GM12878 (cell line): Measurements from ENCODE around the gene SLC36A3. TPM values are rescaled to one million over a fixed set of nuclear protein-coding genes. Genes with fewer than 3 reads are reported as not detected.

Source experiments
- ATAC-seq: fragments of 200-7000 bp; cut with Tn5 transposase; 3 replicates; pipeline ENCODE4 v1.9.1; 2020; ENCODE audit warnings: mild to moderate bottlenecking, moderate library complexity
- BruUV-seq: library from RNA; stranded (reverse); fragments of 400-500 nt; replicated peaks from 2 replicates; lab custom pipeline; 2021; lab: Mats Ljungman, UMichigan
- CTCF ChIA-PET: fragments of 300-600 bp; sonication (Branson Sonifier 250); formaldehyde crosslinking; extraction: SDS; loops from one replicate; lab custom pipeline; 2021; ENCODE audit warnings: inconsistent platforms; lab: Yijun Ruan, JAX
- POLR2A ChIA-PET: fragments of 350-600 bp; formaldehyde crosslinking; extraction: SDS; loops from one replicate; lab custom pipeline; 2021; ENCODE audit warnings: inconsistent platforms; lab: Charles Lee
- RAD21 ChIA-PET: fragments of 300-600 bp; sonication (Branson Sonifier 250); formaldehyde crosslinking; loops from one replicate; lab custom pipeline; 2023; ENCODE audit warnings: antibody characterized with exemption; ENCODE audit not compliant: unreplicated experiment; lab: Charles Lee
- SMC1A ChIA-PET: fragments of 300-600 bp; sonication (Branson Sonifier 250); formaldehyde crosslinking; loops from one replicate; lab custom pipeline; 2023; ENCODE audit not compliant: unreplicated experiment, uncharacterized antibody; lab: Charles Lee
- DNase-seq: peaks from one replicate; pipeline ENCODE4 v3.0.0-alpha.2; 2011; ENCODE audit warnings: low read depth, low spot score
- FAIRE-seq: peaks from 3 replicates; lab custom pipeline; 2011; peaks lifted over from hg19 to GRCh38; lab: Jason Lieb, UNC
- H2AFZ ChIP-seq: 2 replicates; pipeline ENCODE4 v1.6.0; 2011; ENCODE audit warnings: low read depth, low read length, control low read depth; ENCODE audit not compliant: control insufficient read depth
- H3K27ac ChIP-seq: 2 replicates; pipeline ENCODE4 v1.5.1; 2011; ENCODE audit warnings: control low read depth; ENCODE audit not compliant: control insufficient read depth, insufficient read depth
- H3K27me3 ChIP-seq, 2 experiments: replicated peaks in 1 of 2; 2 replicates each; pipeline versions ENCODE4 v1.6.0 to v1.6.1; 2011; ENCODE audit warnings: low read length in 1 of 2; ENCODE audit not compliant: control insufficient read depth in 2 of 2, insufficient read depth in 2 of 2
- H3K36me3 ChIP-seq, 2 experiments: 2 replicates each; pipeline ENCODE4 v1.5.1; 2011; ENCODE audit warnings: low read length in 1 of 2; ENCODE audit not compliant: control insufficient read depth in 2 of 2, insufficient read depth in 2 of 2
- H3K4me1 ChIP-seq: 2 replicates; pipeline ENCODE4 v1.6.1; 2011; ENCODE audit warnings: mild to moderate bottlenecking, low read length, moderate library complexity, mixed read lengths; ENCODE audit not compliant: control insufficient read depth, insufficient read depth
- H3K4me2 ChIP-seq: 2 replicates; pipeline ENCODE4 v1.6.0; 2011; ENCODE audit warnings: control low read depth; ENCODE audit not compliant: control insufficient read depth, insufficient read depth
- H3K4me3 ChIP-seq: fragments of 200-600 bp; sonication (generic); 2 replicates; pipeline ENCODE4 v1.5.1; 2016
- H3K79me2 ChIP-seq: 2 replicates; pipeline ENCODE4 v1.6.0; 2011; ENCODE audit warnings: low read length; ENCODE audit not compliant: control insufficient read depth, insufficient read depth
- H3K9ac ChIP-seq: 2 replicates; pipeline ENCODE4 v1.8.0; 2011; ENCODE audit warnings: low read length, control low read depth, mixed read lengths; ENCODE audit not compliant: control insufficient read depth, insufficient read depth
- H3K9me3 ChIP-seq: replicated peaks from 3 replicates; pipeline ENCODE4 v1.5.1; 2011; ENCODE audit warnings: mild to moderate bottlenecking, low read length; ENCODE audit not compliant: control insufficient read depth, insufficient read depth
- H4K20me1 ChIP-seq: 2 replicates; pipeline ENCODE4 v1.6.0; 2011; ENCODE audit not compliant: control insufficient read depth, insufficient read depth
- BACH1 ChIP-seq: fragments of 450-650 bp; IDR thresholded peaks from 2 replicates; pipeline ENCODE4 v1.6.1; 2017; ENCODE audit warnings: mild to moderate bottlenecking, borderline replicate concordance
- CEBPZ ChIP-seq: fragments of 150-350 bp; IDR thresholded peaks from 2 replicates; pipeline ENCODE4 v1.6.1; 2016; ENCODE audit warnings: low read depth, low read length
- CREB1 ChIP-seq: IDR thresholded peaks from 2 replicates; pipeline ENCODE4 v1.6.1; 2012; ENCODE audit warnings: low read depth, mild to moderate bottlenecking, inconsistent platforms
- CREM ChIP-seq: IDR thresholded peaks from 2 replicates; pipeline ENCODE4 v1.6.1; 2014; ENCODE audit warnings: antibody characterized with exemption, low read depth
- FOXM1 ChIP-seq: IDR thresholded peaks from 2 replicates; pipeline ENCODE4 v1.6.1; 2012; ENCODE audit warnings: low read depth, mild to moderate bottlenecking, inconsistent platforms, low read length, moderate library complexity
- GATAD2B ChIP-seq: fragments of 450-650 bp; conservative IDR thresholded peaks from 2 replicates; pipeline ENCODE4 v1.6.1; 2017; ENCODE audit warnings: low read depth, mild to moderate bottlenecking, moderate library complexity
- IKZF2 ChIP-seq, 2 experiments: fragments of 450-650 bp; IDR thresholded peaks; 2 replicates each; pipeline ENCODE4 v1.6.1; 2017; ENCODE audit warnings: mild to moderate bottlenecking in 2 of 2, moderate library complexity in 2 of 2
- IRF4 ChIP-seq: IDR thresholded peaks from 2 replicates; pipeline ENCODE4 v1.6.1; 2011; ENCODE audit warnings: low read depth, low read length
- LARP7 ChIP-seq: fragments of 450-650 bp; IDR thresholded peaks from 2 replicates; pipeline ENCODE4 v1.6.1; 2017; ENCODE audit warnings: mild to moderate bottlenecking
- MEF2B ChIP-seq: fragments of 450-650 bp; IDR thresholded peaks from 2 replicates; pipeline ENCODE4 v1.6.1; 2018; ENCODE audit warnings: mild to moderate bottlenecking, moderate library complexity; ENCODE audit not compliant: partially characterized antibody, poor library complexity, severe bottlenecking
- NFIC ChIP-seq: IDR thresholded peaks from 2 replicates; pipeline ENCODE4 v1.6.1; 2012; ENCODE audit warnings: low read depth, mild to moderate bottlenecking, inconsistent platforms, low read length, moderate library complexity
- POLR2AphosphoS2 ChIP-seq: IDR thresholded peaks from 2 replicates; pipeline ENCODE4 v1.6.1; 2011; ENCODE audit warnings: low read depth, mild to moderate bottlenecking, low read length, improper control_type of control experiment, moderate library complexity
- RELA ChIP-seq: fragments of 450-650 bp; IDR thresholded peaks from 2 replicates; pipeline ENCODE4 v1.8.0; 2014; ENCODE audit warnings: borderline replicate concordance; ENCODE audit not compliant: partially characterized antibody
- SIX5 ChIP-seq: IDR thresholded peaks from 2 replicates; pipeline ENCODE4 v1.6.1; 2011; ENCODE audit warnings: mild to moderate bottlenecking, low read depth, low read length, moderate library complexity; ENCODE audit not compliant: severe bottlenecking
- TCF12 ChIP-seq: IDR thresholded peaks from 2 replicates; pipeline ENCODE4 v1.6.1; 2011; ENCODE audit warnings: low read depth, mild to moderate bottlenecking, low read length
- ZNF217 ChIP-seq: fragments of 450-650 bp; IDR thresholded peaks from 2 replicates; pipeline ENCODE4 v1.6.1; 2017; ENCODE audit warnings: antibody characterized with exemption, mild to moderate bottlenecking
- ZNF687 ChIP-seq: fragments of 450-650 bp; IDR thresholded peaks from 2 replicates; pipeline ENCODE4 v1.6.1; 2017; ENCODE audit warnings: mild to moderate bottlenecking, moderate library complexity
- WGBS: methylation state at CpG from one replicate; pipeline ENCODE4 v1.1.6; 2016; ENCODE audit warnings: low lambda C conversion rate; ENCODE audit not compliant: insufficient replicate concordance, insufficient coverage; ENCODE audit errors: missing lambda C conversion rate; 5-methylcytosine and 5-hydroxymethylcytosine counted together
- in situ Hi-C: fragments of 300-500 bp; cut with MboI; formaldehyde crosslinking; loops from 9 replicates; pipeline ENCODE4 v1.14.3; 2018; ENCODE audit warnings: mixed read lengths
- intact Hi-C: fragments of 100-400 bp; cut with micrococcal nuclease; formaldehyde crosslinking; loops from one replicate; pipeline ENCODE4 v1.14.2; 2022; ENCODE audit not compliant: unreplicated experiment
- polyA plus RNA-seq, 11 experiments: library from polyadenylated mRNA; depleted of rRNA in 4 of 11; unstranded in 6 of 11; stranded (reverse) in 5 of 11; fragments of >200 nt; fragmentation: Nextera tagmentation in 4 of 11; fragmentation: Illumina TruSeq in 1 of 11; extraction: Ambion mirVana in 4 of 11; extraction: Trizol in 1 of 11; gene quantifications; 1 replicate in 1 of 11; 2 replicates in 10 of 11; pipeline versions ENCODE4 v1.2.1 to v1.2.3, GENCODE V29; 2011 to 2016; ENCODE audit warnings: inconsistent platforms in 2 of 11, missing spikeins in 2 of 11, low read depth in 1 of 11
- total RNA-seq, 4 experiments: library from RNA; depleted of rRNA in 3 of 4; stranded (reverse); fragments of >200 nt in 3 of 4; fragmentation: Illumina TruSeq in 1 of 4; extraction: Trizol in 1 of 4; gene quantifications; 2 replicates each; pipeline versions ENCODE4 v1.2.1 to v1.2.3, GENCODE V29; 2013 to 2021

The SLC36A3 gene
- total and polyA plus RNA-seq, 10 of the 15 experiments (the other 5 are each of a cell fraction or from before 2014, with no cell fraction given), result 0.03 TPM; not detected in 9

- Histone ChIP-seq H3K4me3 (peak overlapping the region; percentile 98), H2AFZ (no peak overlapping the region), H3K79me2 (peaks cover 68% of the 10 kb centered on the region), H3K9ac (peak overlapping the region; percentile 48), H3K27me3 (no peaks in the 10 kb centered on the region), H4K20me1 (no peaks in the 10 kb centered on the region), H3K4me1 (peaks cover 30% of the 10 kb centered on the region), H3K9me3 (no peaks in the 10 kb centered on the region), H3K36me3 (peaks cover 0 to 7% of the 10 kb centered on the region in 2 experiments; a peak in 2 of 4 replicates), H3K27ac (peak overlapping the region; percentile 69), H3K4me2 (peak overlapping the region; percentile 46)
- RAD21 ChIA-PET, result interaction anchor here (1.6 to 9.4 kb wide), 6 partner anchors 16 to 114 kb away, joined by 4 to 156 read pairs (median 57); partner anchors contain the start of gene CCDC69
- in situ Hi-C loops (no loop called here), intact Hi-C loops (loop anchor here (1.0 to 10.0 kb wide), 3 partner anchors 33 to 471 kb away; no protein-coding TSS in a partner anchor)
- WGBS, result 12% methylated on average over 3 of the region's 3 CpGs
- CTCF ChIA-PET, result interaction anchor here (5.0 to 6.2 kb wide), 2 partner anchors 16 to 41 kb away, joined by 24 to 62 read pairs; no protein-coding TSS in a partner anchor
- FAIRE-seq (peak; percentile 69), ATAC-seq (peak; percentile 61), DNase-seq (peak; percentile 78)
- SMC1A ChIA-PET, result interaction anchor here (0.6 to 10.0 kb wide), 5 partner anchors 16 to 140 kb away, joined by 3 to 227 read pairs (median 6); partner anchors contain the start of gene CCDC69
- POLR2A ChIA-PET, result interaction anchor here (0.6 to 8.5 kb wide), 10 partner anchors 16 to 1474 kb away, joined by 3 to 216 read pairs (median 4); partner anchors contain the start of gene CCDC69
- TSS peak; percentile 80 for BruUV-seq
- no peak for TF ChIP-seq SIX5
- peak; percentile 86 for TF ChIP-seq IRF4
- TF ChIP-seq LARP7, result no peak
- TF ChIP-seq MEF2B, result peak; percentile 41
- TF ChIP-seq BACH1, result peak; percentile 59; the same call in 1 of the 2 replicates
- TF ChIP-seq IKZF2 (IDR thresholded peaks at IDR 0.05), result peak; percentile 81 to 90
- no peak for TF ChIP-seq FOXM1
- TF ChIP-seq TCF12, result 0 out of 2 replicates have a peak, but pooled peaks have one; percentile 31
- peak; percentile 60 for TF ChIP-seq NFIC
- TF ChIP-seq RELA, result no peak
- 0 out of 2 replicates have a peak, but pooled peaks have one; percentile 74 for TF ChIP-seq ZNF217
- peak; percentile 60; the same call in 1 of the 2 replicates for TF ChIP-seq CREM
- TF ChIP-seq ZNF687, result peak; percentile 81
- TF ChIP-seq CEBPZ, result no peak
- TF ChIP-seq POLR2AphosphoS2, result no peak
- TF ChIP-seq GATAD2B, result peak; percentile 45; the same call in 1 of the 2 replicates
- peak; percentile 50; the same call in 1 of the 2 replicates for TF ChIP-seq CREB1
Observed at GRCh38 chr5:151255621-151256286, 47.8 kb downstream of the SLC36A3 start.
